H9 (cell line): ENCODE measurements around the gene RAB31. TPM values are rescaled to one million over a fixed set of nuclear protein-coding genes. Genes with fewer than 3 reads are reported as not detected.

Source experiments
- DNase-seq: peaks from one replicate; pipeline ENCODE4 v3.0.0-alpha.2; 2017
- H2AFZ ChIP-seq: one replicate; pipeline ENCODE4 v1.6.1; 2013; ENCODE audit warnings: mild to moderate bottlenecking, low read length, control low read depth, moderate library complexity
- H2AK5ac ChIP-seq: 2 replicates; pipeline ENCODE4 v1.6.1; 2013; ENCODE audit warnings: low read length, control low read depth, mixed read lengths; ENCODE audit not compliant: insufficient read length
- H2BK120ac ChIP-seq: one replicate; pipeline ENCODE4 v1.6.1; 2013; ENCODE audit warnings: low read depth, mild to moderate bottlenecking, low read length, control low read depth, inconsistent platforms; ENCODE audit not compliant: poor library complexity, severe bottlenecking
- H2BK12ac ChIP-seq: 2 replicates; pipeline ENCODE4 v1.6.1; 2013; ENCODE audit warnings: low read length, control low read depth, mixed read lengths, low read depth; ENCODE audit not compliant: insufficient read length
- H2BK15ac ChIP-seq: 2 replicates; pipeline ENCODE4 v1.6.1; 2013; ENCODE audit warnings: low read depth, low read length, control low read depth
- H2BK20ac ChIP-seq: one replicate; pipeline ENCODE4 v1.6.1; 2013; ENCODE audit warnings: low read depth, mild to moderate bottlenecking, low read length, control low read depth, inconsistent platforms; ENCODE audit not compliant: poor library complexity, severe bottlenecking
- H2BK5ac ChIP-seq: 2 replicates; pipeline ENCODE4 v1.6.1; 2013; ENCODE audit warnings: low read length, control low read depth, mixed read lengths; ENCODE audit not compliant: insufficient read length
- H3K14ac ChIP-seq: 2 replicates; pipeline ENCODE4 v1.6.1; 2013; ENCODE audit warnings: low read length, control low read depth; ENCODE audit not compliant: insufficient read depth
- H3K18ac ChIP-seq: 2 replicates; pipeline ENCODE4 v1.6.1; 2013; ENCODE audit warnings: low read depth, mild to moderate bottlenecking, mixed read lengths, low read length, control low read depth; ENCODE audit not compliant: insufficient read length
- H3K23ac ChIP-seq: 2 replicates; pipeline ENCODE4 v1.6.1; 2013; ENCODE audit warnings: low read length, control low read depth, mixed read lengths, low read depth; ENCODE audit not compliant: insufficient read length
- H3K23me2 ChIP-seq: 2 replicates; pipeline ENCODE4 v1.6.1; 2013; ENCODE audit warnings: low read depth, mild to moderate bottlenecking, mixed read lengths, low read length, control low read depth; ENCODE audit not compliant: insufficient read length, poor library complexity, severe bottlenecking
- H3K27ac ChIP-seq: 2 replicates; pipeline ENCODE4 v1.5.1; 2013; ENCODE audit warnings: low read length, control low read depth, mixed read lengths, low read depth; ENCODE audit not compliant: insufficient read length
- H3K27me3 ChIP-seq: 2 replicates; pipeline ENCODE4 v1.6.1; 2013; ENCODE audit warnings: low read length, control low read depth, inconsistent platforms; ENCODE audit not compliant: insufficient read depth
- H3K4ac ChIP-seq: 2 replicates; pipeline ENCODE4 v1.6.1; 2013; ENCODE audit warnings: low read depth, mild to moderate bottlenecking, control low read depth, inconsistent platforms, low read length, moderate library complexity
- H3K4me1 ChIP-seq: 2 replicates; pipeline ENCODE4 v1.6.1; 2013; ENCODE audit warnings: low read length, control low read depth, inconsistent platforms; ENCODE audit not compliant: insufficient read depth
- H3K4me2 ChIP-seq: 2 replicates; pipeline ENCODE4 v1.6.1; 2013; ENCODE audit warnings: low read length, control low read depth, mixed read lengths; ENCODE audit not compliant: insufficient read length, insufficient read depth
- H3K56ac ChIP-seq: 2 replicates; pipeline ENCODE4 v1.6.1; 2013; ENCODE audit warnings: low read depth, mild to moderate bottlenecking, mixed read lengths, low read length, control low read depth; ENCODE audit not compliant: insufficient read length
- H3K79me1 ChIP-seq: 2 replicates; pipeline ENCODE4 v1.6.1; 2013; ENCODE audit warnings: low read depth, mild to moderate bottlenecking, moderate library complexity, low read length, control low read depth, inconsistent platforms; ENCODE audit not compliant: insufficient read depth, poor library complexity, severe bottlenecking
- H3K79me2 ChIP-seq: 2 replicates; pipeline ENCODE4 v1.6.1; 2013; ENCODE audit warnings: low read length, control low read depth, inconsistent platforms; ENCODE audit not compliant: insufficient read depth
- H3K9ac ChIP-seq: 2 replicates; pipeline ENCODE4 v1.6.1; 2013; ENCODE audit warnings: low read length, control low read depth, mixed read lengths; ENCODE audit not compliant: insufficient read length; ENCODE audit errors: extremely low read depth
- H3K9me3 ChIP-seq: one replicate; pipeline ENCODE4 v1.6.1; 2013; ENCODE audit warnings: low read depth, low read length, inconsistent platforms; ENCODE audit not compliant: control insufficient read depth
- H3T11ph ChIP-seq: one replicate; pipeline ENCODE4 v1.6.1; 2013; ENCODE audit warnings: mild to moderate bottlenecking, low read length, control low read depth, inconsistent platforms
- H4K20me1 ChIP-seq: one replicate; pipeline ENCODE4 v1.6.1; 2013; ENCODE audit not compliant: control insufficient read depth, insufficient read length, insufficient read depth
- H4K5ac ChIP-seq: 2 replicates; pipeline ENCODE4 v1.6.1; 2013; ENCODE audit warnings: low read depth, mild to moderate bottlenecking, mixed read lengths, low read length, control low read depth; ENCODE audit not compliant: insufficient read length
- H4K8ac ChIP-seq: replicated peaks from 2 replicates; pipeline ENCODE4 v1.6.1; 2013; ENCODE audit warnings: low read length, control low read depth, mixed read lengths, low read depth; ENCODE audit not compliant: insufficient read length
- H4K91ac ChIP-seq: 2 replicates; pipeline ENCODE4 v1.6.1; 2013; ENCODE audit warnings: low read depth, mild to moderate bottlenecking, moderate library complexity, mixed read lengths, low read length, control low read depth; ENCODE audit not compliant: insufficient read length
- H3K27ac Mint-ChIP-seq, 3 experiments: 2 replicates in 2 of 3; 3 replicates in 1 of 3; pipeline ENCODE4 v1.8.0; 2020 to 2021; ENCODE audit warnings: mixed read lengths in 3 of 3, mild to moderate bottlenecking in 1 of 3, moderate library complexity in 1 of 3
- H3K27me3 Mint-ChIP-seq: 2 replicates; pipeline ENCODE4 v1.8.0; 2021; ENCODE audit warnings: low read depth, mild to moderate bottlenecking, moderate library complexity, mixed read lengths
- H3K36me3 Mint-ChIP-seq, 3 experiments: 2 replicates in 2 of 3; 3 replicates in 1 of 3; pipeline ENCODE4 v1.8.0; 2020 to 2021; ENCODE audit warnings: low read depth in 3 of 3, mixed read lengths in 3 of 3; ENCODE audit not compliant: insufficient read depth in 1 of 3
- H3K4me1 Mint-ChIP-seq, 2 experiments: 2 replicates each; pipeline ENCODE4 v1.8.0; 2020; ENCODE audit warnings: mixed read lengths in 2 of 2
- H3K4me3 Mint-ChIP-seq, 2 experiments: 2 replicates in 1 of 2; 3 replicates in 1 of 2; pipeline ENCODE4 v1.8.0; 2020 to 2021; ENCODE audit warnings: mild to moderate bottlenecking in 2 of 2, mixed read lengths in 2 of 2, moderate library complexity in 1 of 2
- H3K9me3 Mint-ChIP-seq, 2 experiments: 2 replicates in 1 of 2; 3 replicates in 1 of 2; pipeline ENCODE4 v1.8.0; 2020; ENCODE audit warnings: mild to moderate bottlenecking in 2 of 2, mixed read lengths in 2 of 2, moderate library complexity in 1 of 2
- CTCF ChIP-seq: fragments of 200-600 bp; sonication (generic); conservative IDR thresholded peaks from 3 replicates; pipeline ENCODE4 v1.8.0; 2021; ENCODE audit warnings: antibody characterized with exemption, mild to moderate bottlenecking
- WGBS: extraction: QIAGEN DNeasy Blood & Tissue Kit; methylation state at CpG from one replicate; pipeline ENCODE4 v1.1.7; 2013; ENCODE audit warnings: missing lambda C conversion rate, low lambda C conversion rate, mixed read lengths; ENCODE audit not compliant: insufficient read length; ENCODE audit errors: extremely low coverage; 5-methylcytosine and 5-hydroxymethylcytosine counted together
- total RNA-seq: library from RNA; stranded (reverse); gene quantifications from 2 replicates; pipeline ENCODE4 v1.2.1, GENCODE V29; 2021

Gene RAB31
- total RNA-seq, 1 experiment from 2014 or later = 22.4 TPM

DNA sequence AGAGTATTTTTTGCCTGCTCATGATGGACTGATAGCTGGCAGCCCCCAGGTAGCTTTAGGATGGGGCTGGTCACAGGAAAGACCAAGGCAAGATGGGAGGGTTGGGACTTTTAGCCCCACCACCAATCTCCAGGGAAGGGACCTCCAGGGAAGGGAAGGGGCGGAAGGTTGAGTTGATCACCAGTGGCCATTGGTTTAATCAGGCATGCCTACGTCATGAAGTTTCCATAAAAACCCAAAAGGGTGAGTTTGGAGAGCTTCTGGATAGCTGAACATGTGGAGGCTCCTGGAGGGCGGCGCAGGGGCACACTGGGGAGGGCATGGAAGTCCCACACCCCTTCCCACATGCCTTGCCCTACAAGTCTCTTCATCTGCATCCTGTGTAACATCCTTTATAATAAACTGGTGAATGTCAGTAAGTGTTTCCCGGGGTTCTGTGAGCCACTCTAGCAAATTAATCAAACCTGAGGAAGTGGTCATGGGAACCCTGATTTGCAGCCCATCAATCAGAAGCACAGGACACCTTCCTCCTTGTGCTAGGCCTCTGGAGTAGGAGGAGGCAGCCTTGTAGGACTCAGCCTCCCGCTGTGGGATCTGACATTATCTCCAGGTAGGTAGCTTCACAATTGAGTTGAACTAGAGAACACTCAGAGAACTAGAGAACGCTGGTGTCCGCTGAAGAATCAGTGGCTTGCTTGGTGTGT lies 30.3 kb downstream of the RAB31 start:
- H3K23me2 ChIP-seq = no peaks in the 10 kb centered on the region
- H3K79me2 ChIP-seq = no peaks in the 10 kb centered on the region
- H4K5ac ChIP-seq = no peak overlapping the region
- no peaks in the 10 kb centered on the region for H3K9me3 ChIP-seq
- no peak overlapping the region for H4K91ac ChIP-seq
- no peak overlapping the region for H3K14ac ChIP-seq
- no peak overlapping the region for H2BK12ac ChIP-seq
- no CpG with 5 or more reads among the region's 8 CpGs for WGBS
- H2AFZ ChIP-seq = no peak overlapping the region
- no peak overlapping the region for H3K4ac ChIP-seq
- no peak overlapping the region for H2AK5ac ChIP-seq
- no peak overlapping the region for H2BK15ac ChIP-seq
- H3K27ac ChIP-seq = no peak overlapping the region
- no peak overlapping the region for H2BK120ac ChIP-seq
- TF ChIP-seq CTCF = no peak
- H4K20me1 ChIP-seq = no peaks in the 10 kb centered on the region
- no peak overlapping the region for H4K8ac ChIP-seq
- no peaks in the 10 kb centered on the region for H3K27me3 ChIP-seq
- Mint-ChIP-seq H3K27ac (no peak overlapping the region; a peak in 1 of 7 replicates), H3K4me1 (peaks cover 27 to 29% of the 10 kb centered on the region in 2 experiments), H3K4me3 (no peak overlapping the region), H3K27me3 (no peaks in the 10 kb centered on the region), H3K9me3 (no peaks in the 10 kb centered on the region), H3K36me3 (no peaks in the 10 kb centered on the region)
- no peak overlapping the region for H3K18ac ChIP-seq
- no peak overlapping the region for H3K56ac ChIP-seq
- no peak overlapping the region for H3K4me2 ChIP-seq
- no peak overlapping the region for H3T11ph ChIP-seq
- no peak overlapping the region for H3K9ac ChIP-seq
- no peak overlapping the region for H3K23ac ChIP-seq
- H2BK20ac ChIP-seq = no peak overlapping the region
- peaks cover 10% of the 10 kb centered on the region; the same call in 1 of the 2 replicates for H3K4me1 ChIP-seq
- no peak for DNase-seq
- H3K79me1 ChIP-seq = no peaks in the 10 kb centered on the region
- H2BK5ac ChIP-seq = no peak overlapping the region
